Muscle layer of colon (tissue), 2 donors: ENCODE results near the gene ACSL6.

Experiments
- H3K27ac ChIP-seq: one replicate; pipeline ENCODE4 v1.7.0; 2013; ENCODE audit warnings: low read depth, mild to moderate bottlenecking, low read length, moderate library complexity
- H3K27me3 ChIP-seq, 2 donors: one replicate each; pipeline ENCODE4 v1.7.0; 2013; ENCODE audit warnings: low read length in 2 of 2, mild to moderate bottlenecking in 2 of 2; ENCODE audit not compliant: insufficient read depth in 2 of 2, control insufficient read depth in 1 of 2
- H3K36me3 ChIP-seq: one replicate; pipeline ENCODE4 v1.7.0; 2013; ENCODE audit warnings: mild to moderate bottlenecking, low read length; ENCODE audit not compliant: insufficient read depth
- H3K4me1 ChIP-seq: one replicate; pipeline ENCODE4 v1.7.0; 2013; ENCODE audit warnings: mild to moderate bottlenecking, low read length; ENCODE audit not compliant: insufficient read depth
- H3K4me3 ChIP-seq, 2 donors: one replicate each; pipeline ENCODE4 v1.7.0; 2013; ENCODE audit warnings: low read length in 2 of 2, low read depth in 1 of 2, mild to moderate bottlenecking in 1 of 2, moderate library complexity in 1 of 2
- H3K9ac ChIP-seq: one replicate; pipeline ENCODE4 v1.7.0; 2013; ENCODE audit warnings: low read length
- H3K9me3 ChIP-seq: one replicate; pipeline ENCODE4 v1.7.0; 2013; ENCODE audit warnings: mild to moderate bottlenecking, low read length
- donor health status: abdominal sarcoma.
- donor health status: Adenocarcinoma of cecum.

ACSL6 gene

DNA sequence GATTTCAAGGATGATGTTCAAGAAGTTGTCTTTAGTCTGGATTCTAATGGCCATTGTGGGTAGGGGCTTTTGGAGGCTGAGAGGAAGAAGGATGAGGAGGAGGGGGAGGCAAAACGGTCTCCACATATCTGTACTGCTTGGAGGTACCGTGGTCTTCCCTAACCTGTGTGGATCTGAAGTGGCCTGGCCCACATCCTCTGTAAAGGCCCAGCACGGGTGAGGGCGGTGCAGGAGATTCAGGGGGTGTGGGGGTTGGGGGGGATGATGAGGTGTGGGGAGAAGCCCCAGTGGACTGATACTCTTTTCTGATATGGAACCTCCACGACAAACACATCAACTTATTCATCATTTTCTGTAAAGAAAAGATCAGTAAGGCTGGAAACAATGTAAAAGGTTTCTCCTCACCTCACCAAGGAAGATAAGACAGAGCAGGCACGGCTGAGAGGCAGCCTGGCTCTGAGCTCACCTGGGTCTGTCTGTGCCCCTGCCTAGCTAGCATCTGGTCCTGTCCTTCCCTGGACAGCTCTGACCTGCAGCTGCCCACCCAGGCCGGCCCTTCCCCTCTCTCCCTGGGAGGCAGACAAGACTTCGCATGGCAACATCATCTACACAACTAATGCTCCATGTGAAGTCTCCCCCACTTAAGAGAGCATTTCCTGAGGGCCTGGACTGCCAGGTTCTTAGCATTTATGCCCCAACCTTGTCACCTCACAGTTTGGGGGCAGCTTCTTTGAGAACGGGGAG lies 43.4 kb upstream of the ACSL6 start:
- no peaks in the 10 kb centered on the region for H3K27me3 ChIP-seq
- no peak overlapping the region for H3K4me3 ChIP-seq
- H3K36me3 ChIP-seq: no peaks in the 10 kb centered on the region
- no peaks in the 10 kb centered on the region for H3K4me1 ChIP-seq
- no peak overlapping the region for H3K27ac ChIP-seq
- no peak overlapping the region for H3K9ac ChIP-seq
- no peaks in the 10 kb centered on the region for H3K9me3 ChIP-seq

DNA sequence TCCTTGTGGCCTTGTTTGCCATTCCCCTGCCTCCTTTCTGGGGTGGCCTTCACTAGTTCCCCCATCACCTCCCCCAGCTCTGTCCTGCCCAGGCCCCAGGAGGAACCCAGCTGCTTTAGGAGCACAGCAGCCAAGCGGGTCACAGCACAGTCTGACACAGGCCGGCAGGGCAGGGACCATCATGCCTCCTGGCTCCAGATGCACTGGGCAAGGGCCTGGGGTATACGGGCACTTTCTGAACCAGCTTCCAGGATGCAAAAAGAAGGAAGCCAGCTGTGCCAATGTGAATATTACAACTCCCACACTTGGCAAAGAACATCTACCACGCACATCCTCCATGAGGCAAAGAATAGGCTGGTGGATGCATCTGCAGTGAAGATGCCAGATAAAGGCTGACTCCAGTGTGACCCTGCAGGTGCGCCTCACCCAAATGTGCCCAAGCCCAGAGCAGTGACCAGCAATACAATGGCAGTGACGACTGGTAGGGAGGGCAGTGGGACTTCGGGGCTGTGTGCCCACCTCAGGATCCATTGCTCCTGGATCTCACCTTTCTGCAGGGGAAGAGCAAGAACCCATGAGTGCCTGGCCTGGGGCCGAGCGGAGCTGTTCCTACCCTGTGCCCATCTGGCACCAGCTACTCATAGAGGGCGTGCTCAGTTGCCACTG lies 42.7 kb upstream of the ACSL6 start:
- Histone ChIP-seq H3K4me1 (no peaks in the 10 kb centered on the region), H3K9ac (no peak overlapping the region), H3K27me3 (no peaks in the 10 kb centered on the region), H3K9me3 (no peaks in the 10 kb centered on the region), H3K27ac (no peak overlapping the region), H3K36me3 (no peaks in the 10 kb centered on the region), H3K4me3 (no peak overlapping the region)

- H3K4me3 ChIP-seq: no peak overlapping the region
- H3K27me3 ChIP-seq: no peaks in the 10 kb centered on the region
- no peaks in the 10 kb centered on the region for H3K4me1 ChIP-seq
- no peaks in the 10 kb centered on the region for H3K9me3 ChIP-seq
- H3K9ac ChIP-seq: no peak overlapping the region
- H3K27ac ChIP-seq: no peak overlapping the region
- H3K36me3 ChIP-seq: no peaks in the 10 kb centered on the region
These were observed 42.0 kb upstream of the ACSL6 start for GRCh38 chr5:132053483-132053882.

DNA sequence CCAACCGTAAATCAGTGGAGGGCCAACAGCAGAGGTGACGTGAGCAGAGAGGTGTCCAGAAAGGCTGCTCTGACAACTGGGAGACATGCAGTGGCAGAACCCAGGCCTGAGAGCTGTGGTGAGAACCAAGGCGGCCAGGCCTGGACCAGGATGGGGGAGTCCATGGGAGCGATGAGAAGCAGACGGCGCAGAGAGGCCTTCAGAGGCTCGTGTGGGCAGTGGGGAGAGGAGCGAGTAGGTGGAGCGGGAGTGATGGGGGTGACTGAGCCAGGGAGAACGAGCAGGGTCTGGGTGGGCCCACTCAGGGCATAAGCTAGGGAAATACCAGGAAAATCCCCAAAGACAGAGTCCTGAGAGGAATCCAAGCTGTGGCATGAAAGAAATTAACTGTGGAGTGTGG lies 41.1 kb upstream of the ACSL6 start:
- no peaks in the 10 kb centered on the region for H3K4me1 ChIP-seq
- H3K9me3 ChIP-seq: no peaks in the 10 kb centered on the region
- no peak overlapping the region for H3K27ac ChIP-seq
- H3K9ac ChIP-seq: no peak overlapping the region
- no peaks in the 10 kb centered on the region for H3K27me3 ChIP-seq
- H3K36me3 ChIP-seq: no peaks in the 10 kb centered on the region
- H3K4me3 ChIP-seq: no peak overlapping the region

DNA sequence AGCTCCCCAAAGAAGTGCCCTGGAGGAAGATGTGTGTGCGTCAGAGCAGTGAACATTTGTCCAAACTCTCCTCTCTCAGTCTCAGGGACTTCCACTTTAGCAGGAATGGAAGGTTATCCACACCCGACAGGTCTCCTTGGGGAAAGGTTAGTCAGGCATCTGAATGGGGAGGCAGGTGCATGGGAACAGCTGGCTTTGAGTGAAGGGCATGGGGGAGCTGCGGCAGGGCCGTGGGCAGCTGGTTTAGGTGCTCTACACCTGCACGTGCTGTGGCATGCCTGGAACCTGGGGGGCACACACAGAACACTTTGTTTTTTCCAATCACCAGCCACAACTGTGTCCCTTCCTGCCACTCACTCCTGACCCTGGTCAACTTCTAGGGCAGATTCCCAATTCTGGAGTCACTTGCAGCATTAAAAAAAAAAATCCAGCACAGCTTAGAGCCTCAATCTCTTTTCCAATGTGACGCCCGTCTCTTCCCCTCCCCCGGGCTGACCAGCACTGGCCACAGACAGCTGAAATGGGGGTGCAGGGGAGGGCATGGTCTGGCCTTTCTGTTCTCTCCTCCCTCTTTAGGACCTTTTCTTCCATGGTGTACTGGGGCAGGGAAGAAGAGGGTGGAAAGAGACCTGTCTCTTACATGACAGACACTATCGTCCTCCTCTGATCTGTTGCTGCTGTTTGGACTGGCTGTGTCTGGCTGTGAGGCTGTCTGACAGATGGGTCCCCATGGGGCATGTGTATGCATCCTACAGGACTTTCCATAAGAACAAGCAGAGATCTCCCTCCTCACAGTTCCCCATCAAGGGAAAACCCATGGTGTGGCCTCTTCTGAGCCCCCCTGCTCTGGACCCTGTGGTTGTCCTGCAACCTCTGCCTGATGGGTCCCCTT lies 39.4 kb upstream of the ACSL6 start:
- H3K4me1 ChIP-seq: no peaks in the 10 kb centered on the region
- H3K9me3 ChIP-seq: no peaks in the 10 kb centered on the region
- no peak overlapping the region for H3K4me3 ChIP-seq
- H3K27me3 ChIP-seq: no peaks in the 10 kb centered on the region
- no peaks in the 10 kb centered on the region for H3K36me3 ChIP-seq
- H3K27ac ChIP-seq: no peak overlapping the region
- H3K9ac ChIP-seq: no peak overlapping the region

GRCh38 chr5:132050136-132050535 lies 38.7 kb upstream of the ACSL6 start:
- no peaks in the 10 kb centered on the region for H3K36me3 ChIP-seq
- H3K4me3 ChIP-seq: no peak overlapping the region
- H3K9me3 ChIP-seq: no peaks in the 10 kb centered on the region
- no peaks in the 10 kb centered on the region for H3K4me1 ChIP-seq
- no peak overlapping the region for H3K9ac ChIP-seq
- no peaks in the 10 kb centered on the region for H3K27me3 ChIP-seq
- no peak overlapping the region for H3K27ac ChIP-seq

GRCh38 chr5:132049559-132049958 lies 38.1 kb upstream of the ACSL6 start:
- Histone ChIP-seq H3K9me3 (no peaks in the 10 kb centered on the region), H3K4me1 (no peaks in the 10 kb centered on the region), H3K4me3 (no peak overlapping the region), H3K9ac (no peak overlapping the region), H3K27me3 (no peaks in the 10 kb centered on the region), H3K27ac (no peak overlapping the region), H3K36me3 (no peaks in the 10 kb centered on the region)

DNA sequence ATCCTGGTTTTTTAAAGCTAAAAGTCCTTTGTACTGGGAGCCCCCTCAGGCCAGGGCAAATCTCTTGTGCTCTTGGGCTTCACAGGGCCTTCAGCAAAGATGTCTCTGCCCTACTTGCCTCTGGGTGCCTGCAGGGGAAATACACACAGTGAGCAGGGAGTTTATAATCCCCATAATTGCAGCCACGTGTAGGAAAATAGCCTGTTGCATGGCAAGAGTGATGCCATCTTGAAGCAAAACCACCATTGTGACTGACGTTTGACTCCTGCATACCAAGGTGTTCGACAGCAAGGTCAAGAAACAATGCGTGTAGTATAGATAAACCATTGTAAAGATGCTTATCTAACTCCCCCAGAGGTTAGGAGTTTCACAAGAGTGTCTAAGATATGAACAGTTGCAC lies 37.6 kb upstream of the ACSL6 start:
- Histone ChIP-seq H3K27ac (no peak overlapping the region), H3K36me3 (no peaks in the 10 kb centered on the region), H3K9ac (no peak overlapping the region), H3K27me3 (no peaks in the 10 kb centered on the region), H3K4me3 (no peak overlapping the region), H3K9me3 (no peaks in the 10 kb centered on the region), H3K4me1 (no peaks in the 10 kb centered on the region)

GRCh38 chr5:132046880-132047299 lies 35.4 kb upstream of the ACSL6 start:
- no peak overlapping the region for H3K27ac ChIP-seq
- H3K27me3 ChIP-seq: peaks cover 0 to 5% of the 10 kb centered on the region in 2 donors
- H3K9ac ChIP-seq: no peak overlapping the region
- H3K4me3 ChIP-seq: no peak overlapping the region
- no peaks in the 10 kb centered on the region for H3K9me3 ChIP-seq
- no peaks in the 10 kb centered on the region for H3K4me1 ChIP-seq
- no peaks in the 10 kb centered on the region for H3K36me3 ChIP-seq

- H3K4me3 ChIP-seq: no peak overlapping the region
- no peaks in the 10 kb centered on the region for H3K4me1 ChIP-seq
- H3K9me3 ChIP-seq: no peaks in the 10 kb centered on the region
- H3K27me3 ChIP-seq: peaks cover 0 to 5% of the 10 kb centered on the region in 2 donors
- H3K9ac ChIP-seq: no peak overlapping the region
- H3K27ac ChIP-seq: no peak overlapping the region
- no peaks in the 10 kb centered on the region for H3K36me3 ChIP-seq
These were observed 32.7 kb upstream of the ACSL6 start for GRCh38 chr5:132044207-132044606.

DNA sequence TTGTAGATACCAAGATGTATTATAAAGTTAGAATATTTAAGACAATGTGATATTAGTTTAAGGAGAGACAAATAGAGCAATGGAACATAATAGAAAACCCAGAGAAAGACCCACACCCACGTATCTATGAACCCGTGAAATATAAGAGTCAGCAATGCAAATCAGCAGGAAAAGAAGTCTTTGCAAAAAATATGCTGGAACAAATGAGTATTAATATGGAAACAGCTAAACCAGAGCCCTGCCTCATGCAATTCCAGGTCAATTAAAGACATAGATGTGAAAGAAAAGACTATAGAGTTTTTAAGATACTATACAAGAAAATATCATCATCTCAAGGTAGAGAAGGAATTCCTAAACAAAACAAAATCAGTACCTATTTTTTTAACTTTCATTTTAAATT lies 25.9 kb upstream of the ACSL6 start:
- no peaks in the 10 kb centered on the region for H3K9me3 ChIP-seq
- H3K36me3 ChIP-seq: no peaks in the 10 kb centered on the region
- no peak overlapping the region for H3K4me3 ChIP-seq
- H3K27me3 ChIP-seq: peaks cover 0 to 4% of the 10 kb centered on the region in 2 donors
- H3K4me1 ChIP-seq: no peaks in the 10 kb centered on the region
- no peak overlapping the region for H3K9ac ChIP-seq
- H3K27ac ChIP-seq: no peak overlapping the region
